ENCODE data around the gene ZNF695.

ZNF695 gene

GRCh38 chr1:246954126-246954525 is 53.7 kb downstream of the ZNF695 start:
- no peak for DNase-seq

GRCh38 chr1:246951413-246951812 is 56.4 kb downstream of the ZNF695 start:
- DNase-seq: no peak

- no peak for DNase-seq
Measured at GRCh38 chr1:246949956-246950355, 57.9 kb downstream of the ZNF695 start.

- DNase-seq: no peak
Measured at GRCh38 chr1:246947255-246947654, 60.6 kb downstream of the ZNF695 start.

- DNase-seq: no peak
Measured at GRCh38 chr1:246946366-246946765, 61.5 kb downstream of the ZNF695 start.

Measured in NCI-H748 treated with DMSO at 0.1 percent for 48 hours (cell line).